Activated naive CD4-positive, alpha-beta T cell treated with anti-CD3 and anti-CD28 coated beads, Interleukin-2, amount 10 ng/mL, durations not matched to agents 7 days and 5 days (primary cell): ENCODE data around the gene FBXO8.

Experiments used
- CTCF ChIA-PET: fragments of 350-600 bp; sonication (Branson Sonifier 250); formaldehyde crosslinking; loops from one replicate; lab custom pipeline; 2021; ENCODE audit warnings: antibody characterized with exemption; lab: Charles Lee
- DNase-seq: peaks from one replicate; pipeline ENCODE4 v3.0.0-alpha.2; 2020
- H3K27ac Mint-ChIP-seq: one replicate; pipeline ENCODE4 v1.8.0; 2021; ENCODE audit warnings: mild to moderate bottlenecking, moderate library complexity, mixed read lengths
- H3K27me3 Mint-ChIP-seq: one replicate; pipeline ENCODE4 v1.8.0; 2021; ENCODE audit warnings: mild to moderate bottlenecking, mixed read lengths
- H3K36me3 Mint-ChIP-seq: one replicate; pipeline ENCODE4 v1.8.0; 2021; ENCODE audit warnings: mixed read lengths
- H3K4me1 Mint-ChIP-seq: one replicate; pipeline ENCODE4 v1.8.0; 2021; ENCODE audit warnings: mixed read lengths
- H3K4me3 Mint-ChIP-seq: one replicate; pipeline ENCODE4 v1.8.0; 2021; ENCODE audit warnings: mild to moderate bottlenecking, moderate library complexity, mixed read lengths
- H3K9me3 Mint-ChIP-seq: one replicate; pipeline ENCODE4 v1.8.0; 2021; ENCODE audit warnings: mixed read lengths

The FBXO8 gene

GRCh38 chr4:174283507-174284471 is at the start of gene FBXO8, which contains the start of gene CEP44:
TSS of gene FBXO8 (minus strand) at chr4:174283667. CDS start at chr4:174263092, 20,575 bp downstream.
TSS of gene CEP44 (plus strand) at chr4:174283911. CDS start at chr4:174299122, 15,211 bp downstream.
- peak; percentile 77 for DNase-seq
- CTCF ChIA-PET, result interaction anchor here (1.5 kb wide), 1 partner anchor 35 kb away, joined by 3 read pairs; no protein-coding TSS in a partner anchor
- Mint-ChIP-seq H3K4me1 (peaks cover 59% of the 10 kb centered on the region), H3K9me3 (no peaks in the 10 kb centered on the region), H3K27me3 (no peaks in the 10 kb centered on the region), H3K27ac (peak within 1 kb of the TSS; percentile 100), H3K4me3 (peak within 1 kb of the TSS; percentile 99), H3K36me3 (peaks cover 15% of the 10 kb centered on the region)

- H3K36me3 Mint-ChIP-seq, result no peaks in the 10 kb centered on the region
- H3K27ac Mint-ChIP-seq, result no peak overlapping the region
- no peak for DNase-seq
- H3K4me1 Mint-ChIP-seq, result no peaks in the 10 kb centered on the region
- H3K9me3 Mint-ChIP-seq, result no peaks in the 10 kb centered on the region
- CTCF ChIA-PET, result no interaction called here
- H3K27me3 Mint-ChIP-seq, result no peaks in the 10 kb centered on the region
- H3K4me3 Mint-ChIP-seq, result no peak overlapping the region
These were observed 49.5 kb upstream of the FBXO8 start for GRCh38 chr4:174332741-174333493.

- DNase-seq, result no peak
- Mint-ChIP-seq H3K4me3 (no peak overlapping the region), H3K9me3 (no peaks in the 10 kb centered on the region), H3K27ac (no peak overlapping the region), H3K4me1 (no peaks in the 10 kb centered on the region), H3K36me3 (no peaks in the 10 kb centered on the region), H3K27me3 (no peaks in the 10 kb centered on the region)
- CTCF ChIA-PET, result no interaction called here
These were observed 41.3 kb upstream of the FBXO8 start for GRCh38 chr4:174324725-174325124.

GRCh38 chr4:174324236-174324635 is 40.8 kb upstream of the FBXO8 start:
- DNase-seq, result no peak
- no peaks in the 10 kb centered on the region for H3K27me3 Mint-ChIP-seq

GRCh38 chr4:174320494-174321199 is 37.2 kb upstream of the FBXO8 start:
- CTCF ChIA-PET, result interaction anchor here (0.9 to 2.8 kb wide), 4 partner anchors 97 to 109 kb away, joined by 3 to 12 read pairs (median 3); no protein-coding TSS in a partner anchor
- Mint-ChIP-seq H3K4me3 (no peak overlapping the region), H3K4me1 (no peaks in the 10 kb centered on the region), H3K9me3 (no peaks in the 10 kb centered on the region), H3K27me3 (no peaks in the 10 kb centered on the region), H3K27ac (no peak overlapping the region), H3K36me3 (peaks cover 3% of the 10 kb centered on the region)
- no peak for DNase-seq

More at GRCh38 chr4:174324236-174324635, 40.8 kb upstream of the FBXO8 start:
- no peak overlapping the region for H3K27ac Mint-ChIP-seq
- H3K9me3 Mint-ChIP-seq, result no peaks in the 10 kb centered on the region
- H3K4me3 Mint-ChIP-seq, result no peak overlapping the region
- CTCF ChIA-PET, result no interaction called here
- no peaks in the 10 kb centered on the region for H3K36me3 Mint-ChIP-seq
- no peaks in the 10 kb centered on the region for H3K4me1 Mint-ChIP-seq

GRCh38 chr4:174318829-174319764 is 35.6 kb upstream of the FBXO8 start:
- CTCF ChIA-PET, result interaction anchor here (0.6 to 2.8 kb wide), 8 partner anchors 22 to 1417 kb away, joined by 3 to 12 read pairs (median 3); partner anchors contain the start of genes CEP44 and FBXO8
- no peak overlapping the region for H3K4me3 Mint-ChIP-seq
- H3K36me3 Mint-ChIP-seq, result peaks cover 3% of the 10 kb centered on the region
- DNase-seq, result no peak
- H3K27me3 Mint-ChIP-seq, result no peaks in the 10 kb centered on the region
- H3K4me1 Mint-ChIP-seq, result no peaks in the 10 kb centered on the region
- no peaks in the 10 kb centered on the region for H3K9me3 Mint-ChIP-seq
- no peak overlapping the region for H3K27ac Mint-ChIP-seq

- H3K4me1 Mint-ChIP-seq, result peaks cover 9% of the 10 kb centered on the region
- CTCF ChIA-PET, result no interaction called here
- H3K36me3 Mint-ChIP-seq, result peaks cover 5% of the 10 kb centered on the region
- H3K9me3 Mint-ChIP-seq, result no peaks in the 10 kb centered on the region
- H3K4me3 Mint-ChIP-seq, result no peak overlapping the region
- no peak overlapping the region for H3K27ac Mint-ChIP-seq
- no peak for DNase-seq
- H3K27me3 Mint-ChIP-seq, result no peaks in the 10 kb centered on the region
These were observed 34.1 kb upstream of the FBXO8 start for GRCh38 chr4:174317531-174317930.

GRCh38 chr4:174316954-174317353 is 33.5 kb upstream of the FBXO8 start:
- H3K36me3 Mint-ChIP-seq, result peaks cover 5% of the 10 kb centered on the region
- H3K27me3 Mint-ChIP-seq, result no peaks in the 10 kb centered on the region
- H3K4me3 Mint-ChIP-seq, result no peak overlapping the region
- H3K9me3 Mint-ChIP-seq, result no peaks in the 10 kb centered on the region
- peaks cover 9% of the 10 kb centered on the region for H3K4me1 Mint-ChIP-seq
- DNase-seq, result no peak
- CTCF ChIA-PET, result no interaction called here
- no peak overlapping the region for H3K27ac Mint-ChIP-seq

GRCh38 chr4:174316546-174316945 is 33.1 kb upstream of the FBXO8 start:
- Mint-ChIP-seq H3K4me3 (no peak overlapping the region), H3K27me3 (no peaks in the 10 kb centered on the region), H3K9me3 (no peaks in the 10 kb centered on the region), H3K36me3 (peaks cover 5% of the 10 kb centered on the region), H3K4me1 (peaks cover 9% of the 10 kb centered on the region), H3K27ac (no peak overlapping the region)
- CTCF ChIA-PET, result no interaction called here
- DNase-seq, result no peak

GRCh38 chr4:174314770-174315169 is 31.3 kb upstream of the FBXO8 start:
- no peak overlapping the region for H3K4me3 Mint-ChIP-seq
- H3K27me3 Mint-ChIP-seq, result no peaks in the 10 kb centered on the region
- CTCF ChIA-PET, result no interaction called here
- H3K9me3 Mint-ChIP-seq, result no peaks in the 10 kb centered on the region
- no peak overlapping the region for H3K27ac Mint-ChIP-seq
- H3K4me1 Mint-ChIP-seq, result peaks cover 9% of the 10 kb centered on the region
- DNase-seq, result no peak
- peaks cover 5% of the 10 kb centered on the region for H3K36me3 Mint-ChIP-seq

- no peaks in the 10 kb centered on the region for H3K27me3 Mint-ChIP-seq
- no peaks in the 10 kb centered on the region for H3K9me3 Mint-ChIP-seq
- DNase-seq, result no peak
- H3K27ac Mint-ChIP-seq, result no peak overlapping the region
- H3K4me3 Mint-ChIP-seq, result no peak overlapping the region
- peaks cover 5% of the 10 kb centered on the region for H3K36me3 Mint-ChIP-seq
- CTCF ChIA-PET, result no interaction called here
- H3K4me1 Mint-ChIP-seq, result peaks cover 9% of the 10 kb centered on the region
These were observed 30.8 kb upstream of the FBXO8 start for GRCh38 chr4:174314274-174314673.

GRCh38 chr4:174312993-174313392 is 29.5 kb upstream of the FBXO8 start:
- Mint-ChIP-seq H3K4me3 (no peak overlapping the region), H3K27me3 (no peaks in the 10 kb centered on the region), H3K4me1 (peaks cover 9% of the 10 kb centered on the region), H3K36me3 (peaks cover 7% of the 10 kb centered on the region), H3K9me3 (no peaks in the 10 kb centered on the region), H3K27ac (no peak overlapping the region)
- DNase-seq, result no peak
- CTCF ChIA-PET, result no interaction called here

- Mint-ChIP-seq H3K27me3 (no peaks in the 10 kb centered on the region), H3K27ac (no peak overlapping the region), H3K4me3 (no peak overlapping the region), H3K4me1 (peaks cover 1% of the 10 kb centered on the region), H3K9me3 (no peaks in the 10 kb centered on the region), H3K36me3 (peaks cover 14% of the 10 kb centered on the region)
- CTCF ChIA-PET, result no interaction called here
- no peak for DNase-seq
These were observed 24.2 kb upstream of the FBXO8 start for GRCh38 chr4:174307694-174308093.
